B cell (primary cell): ENCODE measurements around the gene FBLN2.

ENCODE experiments used
- CTCF ChIP-seq: fragments of 200-600 bp; IDR thresholded peaks from one replicate; pipeline ENCODE4 v1.8.0; 2022; ENCODE audit warnings: antibody characterized with exemption, mild to moderate bottlenecking
- EZH2 ChIP-seq: IDR thresholded peaks from 2 replicates; pipeline ENCODE4 v1.6.1; 2012; ENCODE audit warnings: borderline replicate concordance, low read depth, mild to moderate bottlenecking, moderate library complexity, low read length; ENCODE audit not compliant: insufficient read depth, poor library complexity, severe bottlenecking

- TF ChIP-seq CTCF, result no peak
- no peak for TF ChIP-seq EZH2
Observed at GRCh38 chr3:13677272-13677671, 128.3 kb downstream of the FBLN2 start.
